ENCODE data around the gene CDH4.

CDH4 gene

GRCh38 chr20:61251529-61252393 lies at the start of gene CDH4:
Gene CDH4 (plus strand): TSS chr20:61252261.
- peak; percentile 54 for TF ChIP-seq POLR2A (IDR thresholded peaks at IDR 0.05; ENCODE audit: low read depth, low read length)
- DNase-seq (ENCODE audit: insufficient read length, low spot score): peak; percentile 78
- FAIRE-seq: no peak

- TF ChIP-seq POLR2A (IDR thresholded peaks at IDR 0.05; ENCODE audit: low read depth, low read length): no peak
- DNase-seq (ENCODE audit: insufficient read length, low spot score) (no peak), FAIRE-seq (no peak)
Measured at GRCh38 chr20:61203320-61203719, 48.7 kb upstream of the CDH4 start.

- DNase-seq (ENCODE audit: insufficient read length, low spot score) (no peak), FAIRE-seq (no peak)
- TF ChIP-seq POLR2A (IDR thresholded peaks at IDR 0.05; ENCODE audit: low read depth, low read length): no peak
Measured at GRCh38 chr20:61204206-61204605, 47.9 kb upstream of the CDH4 start.

GRCh38 chr20:61205769-61206168 lies 46.3 kb upstream of the CDH4 start:
- no peak for TF ChIP-seq POLR2A (IDR thresholded peaks at IDR 0.05; ENCODE audit: low read depth, low read length)
- no peak for DNase-seq (ENCODE audit: insufficient read length, low spot score)

GRCh38 chr20:61210862-61211261 lies 41.2 kb upstream of the CDH4 start:
- TF ChIP-seq POLR2A (IDR thresholded peaks at IDR 0.05; ENCODE audit: low read depth, low read length): no peak
- FAIRE-seq (no peak), DNase-seq (ENCODE audit: insufficient read length, low spot score) (no peak)

More at GRCh38 chr20:61205769-61206168, 46.3 kb upstream of the CDH4 start:
- no peak for FAIRE-seq

GRCh38 chr20:61217848-61218247 lies 34.2 kb upstream of the CDH4 start:
- no peak for TF ChIP-seq POLR2A (IDR thresholded peaks at IDR 0.05; ENCODE audit: low read depth, low read length)
- no peak for DNase-seq (ENCODE audit: insufficient read length, low spot score)
- no peak for FAIRE-seq

- FAIRE-seq: no peak
- TF ChIP-seq POLR2A (IDR thresholded peaks at IDR 0.05; ENCODE audit: low read depth, low read length): no peak
- DNase-seq (ENCODE audit: insufficient read length, low spot score): no peak
Measured at GRCh38 chr20:61219021-61219431, 33.0 kb upstream of the CDH4 start.

GRCh38 chr20:61220131-61220530 lies 31.9 kb upstream of the CDH4 start:
- no peak for TF ChIP-seq POLR2A (IDR thresholded peaks at IDR 0.05; ENCODE audit: low read depth, low read length)
- no peak for DNase-seq (ENCODE audit: insufficient read length, low spot score)
- no peak for FAIRE-seq

- no peak for FAIRE-seq
Measured at GRCh38 chr20:61220626-61221325, 31.3 kb upstream of the CDH4 start.

GRCh38 chr20:61222699-61223098 lies 29.4 kb upstream of the CDH4 start:
- FAIRE-seq: no peak
- no peak for DNase-seq (ENCODE audit: insufficient read length, low spot score)

More at GRCh38 chr20:61220626-61221325, 31.3 kb upstream of the CDH4 start:
- DNase-seq (ENCODE audit: insufficient read length, low spot score): no peak
- no peak for TF ChIP-seq POLR2A (IDR thresholded peaks at IDR 0.05; ENCODE audit: low read depth, low read length)

GRCh38 chr20:61223121-61223520 lies 28.9 kb upstream of the CDH4 start:
- no peak for TF ChIP-seq POLR2A (IDR thresholded peaks at IDR 0.05; ENCODE audit: low read depth, low read length)
- FAIRE-seq (no peak), DNase-seq (ENCODE audit: insufficient read length, low spot score) (no peak)

More at GRCh38 chr20:61222699-61223098, 29.4 kb upstream of the CDH4 start:
- TF ChIP-seq POLR2A (IDR thresholded peaks at IDR 0.05; ENCODE audit: low read depth, low read length): no peak

GRCh38 chr20:61230166-61230565 lies 21.9 kb upstream of the CDH4 start:
- FAIRE-seq: no peak

GRCh38 chr20:61233590-61233989 lies 18.5 kb upstream of the CDH4 start:
- FAIRE-seq (no peak), DNase-seq (ENCODE audit: insufficient read length, low spot score) (no peak)
- no peak for TF ChIP-seq POLR2A (IDR thresholded peaks at IDR 0.05; ENCODE audit: low read depth, low read length)

More at GRCh38 chr20:61230166-61230565, 21.9 kb upstream of the CDH4 start:
- no peak for TF ChIP-seq POLR2A (IDR thresholded peaks at IDR 0.05; ENCODE audit: low read depth, low read length)
- no peak for DNase-seq (ENCODE audit: insufficient read length, low spot score)

GRCh38 chr20:61234224-61234890 lies 17.7 kb upstream of the CDH4 start:
- no peak for DNase-seq (ENCODE audit: insufficient read length, low spot score)
- no peak for TF ChIP-seq POLR2A (IDR thresholded peaks at IDR 0.05; ENCODE audit: low read depth, low read length)
- FAIRE-seq: no peak

All from H54 (cell line).